ENCODE data around the gene SPECC1L.
"Not testable (repeated sequence)": the region's sequence is repeated elsewhere in the genome, so short reads cannot be mapped to it uniquely, and the experiment has no call there.

SPECC1L gene

DNA sequence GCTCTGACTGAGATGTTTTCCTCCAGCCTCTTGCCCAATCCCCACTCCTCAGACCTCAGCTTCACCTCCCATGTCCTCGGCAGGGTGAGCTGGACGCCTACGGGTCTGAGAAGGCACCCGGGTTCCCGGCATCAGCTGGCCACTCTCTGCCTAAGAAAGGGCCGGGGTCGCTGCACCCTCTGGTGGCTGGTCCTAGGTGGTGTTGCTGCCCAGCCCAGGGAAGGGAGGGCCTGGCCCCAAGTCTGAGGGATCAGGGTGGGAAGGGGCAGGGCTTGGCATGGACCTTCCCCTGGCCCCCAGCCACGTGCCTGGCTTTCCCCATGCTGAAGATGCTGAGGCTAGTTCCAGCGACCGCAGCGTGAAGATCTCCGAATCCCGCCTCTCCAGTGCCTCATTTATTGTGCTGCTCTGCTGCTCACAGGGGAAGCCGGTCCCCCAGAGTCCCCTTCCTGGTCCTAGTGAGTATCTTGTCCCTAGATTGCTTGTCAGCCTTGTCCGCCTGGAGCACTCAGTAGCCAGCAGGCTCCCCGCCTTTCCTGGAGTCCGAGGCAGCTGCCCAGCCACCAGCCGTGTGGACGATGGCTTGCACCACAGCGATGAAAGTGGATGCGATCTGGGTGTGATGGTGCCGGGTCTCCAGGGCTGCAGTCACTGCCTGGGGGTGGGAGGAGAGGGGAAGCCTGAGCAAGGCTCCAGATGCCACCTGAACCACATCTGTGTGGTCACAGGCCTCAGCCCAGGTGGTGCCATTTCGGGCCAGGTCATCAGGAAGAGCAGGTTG, 22.9 kb upstream of the SPECC1L start:
- DNase-seq = no peak

DNA sequence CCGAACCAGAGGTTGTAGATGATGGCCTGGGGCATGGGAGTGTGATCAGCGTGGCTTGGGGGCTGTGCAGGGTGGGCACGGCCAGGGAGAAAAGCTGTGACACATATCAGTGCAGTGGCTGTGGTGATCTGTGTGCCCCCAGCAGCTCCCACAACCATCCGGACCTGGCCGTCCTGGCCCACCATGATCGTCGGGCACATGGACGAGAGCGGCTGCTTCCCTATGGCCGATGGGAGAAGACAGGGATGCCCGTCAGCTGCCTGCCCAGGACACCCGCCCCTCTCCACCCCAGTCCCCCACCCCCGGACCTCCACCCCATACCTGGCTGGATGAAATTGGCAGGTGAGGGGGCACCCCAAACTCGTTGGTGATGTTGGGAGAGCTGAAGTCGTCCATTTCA, 22.0 kb upstream of the SPECC1L start:
- not testable (repeated sequence) for DNase-seq

DNA sequence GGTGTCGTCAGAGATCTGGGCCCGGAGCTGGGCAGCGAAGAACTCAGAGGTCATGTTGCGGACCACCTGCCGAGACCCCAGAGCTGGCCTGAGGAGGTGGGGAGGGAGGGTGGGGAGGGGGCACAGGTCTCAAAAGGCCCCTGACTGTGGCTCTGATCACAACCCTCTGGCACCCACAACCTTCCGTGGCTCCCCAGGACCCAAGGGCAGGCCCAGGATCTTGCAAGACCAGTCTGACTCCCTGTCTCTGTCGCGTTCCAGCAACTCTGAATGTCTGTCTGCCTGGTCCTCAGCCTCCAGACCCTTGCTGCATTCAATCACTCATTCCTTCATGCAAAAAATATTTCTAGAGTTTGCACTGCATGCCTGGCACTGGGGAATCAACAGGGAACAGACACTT, 21.2 kb upstream of the SPECC1L start:
- DNase-seq = not testable (repeated sequence)

DNA sequence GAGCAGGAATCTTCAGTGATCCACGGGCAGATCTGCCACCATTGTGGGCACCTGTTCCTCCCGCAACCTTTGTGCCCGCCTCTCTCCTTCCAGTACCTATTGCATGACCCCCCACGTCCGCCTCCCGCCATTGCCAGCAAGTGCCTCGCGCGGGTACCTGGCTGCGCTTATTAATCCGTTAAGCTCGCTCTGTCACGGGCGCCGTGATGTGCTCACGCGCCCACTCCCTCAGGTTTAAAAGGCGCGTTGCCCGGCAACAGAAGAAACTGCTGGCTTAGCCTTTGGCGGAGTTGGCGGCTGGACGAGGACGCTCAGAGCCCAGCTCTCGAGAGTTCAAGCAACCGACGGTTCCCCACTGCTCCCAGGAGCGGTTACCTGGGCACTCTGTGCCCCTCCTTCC, 19.3 kb upstream of the SPECC1L start:
- not testable (repeated sequence) for DNase-seq

DNA sequence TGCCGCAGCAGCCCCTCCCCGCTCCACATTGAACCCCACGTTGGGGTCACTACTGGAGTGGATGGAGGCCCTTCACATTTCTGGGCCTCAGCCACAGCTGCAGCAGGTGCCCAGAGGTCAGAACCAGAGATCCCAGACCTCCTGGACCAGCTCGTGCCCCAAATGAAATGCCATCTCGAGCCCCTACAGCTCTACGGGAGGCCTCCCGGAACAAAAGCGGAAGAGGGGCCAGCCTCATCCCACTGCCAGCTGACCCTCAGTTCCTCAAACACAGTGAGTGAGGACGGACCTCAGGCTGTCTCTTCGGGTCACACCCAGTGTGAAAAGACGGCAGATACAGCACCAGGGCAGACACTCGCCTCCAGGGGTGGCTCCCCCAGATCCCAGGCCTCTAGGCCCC, 17.5 kb upstream of the SPECC1L start:
- DNase-seq = not testable (repeated sequence)

DNA sequence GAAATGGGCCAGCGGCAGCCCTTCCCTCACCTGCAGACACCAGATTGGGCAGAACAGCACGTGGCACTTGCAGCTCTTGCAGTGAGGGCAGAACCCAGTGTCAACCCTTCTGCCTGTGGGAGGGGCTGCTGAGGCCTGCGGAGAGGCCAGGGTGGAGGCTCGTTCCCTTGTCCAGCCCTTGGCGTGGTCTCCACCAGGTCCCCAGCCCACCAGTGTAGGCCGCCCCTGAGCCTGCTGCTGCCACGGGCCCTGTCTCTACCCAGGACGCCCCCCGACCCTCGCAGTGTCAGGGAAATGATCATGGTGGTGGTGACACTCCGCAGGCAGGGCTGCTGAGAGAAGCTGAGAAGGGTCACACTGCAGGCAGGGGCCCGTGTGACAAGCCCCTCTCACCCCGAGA, 14.5 kb upstream of the SPECC1L start:
- not testable (repeated sequence) for DNase-seq

DNA sequence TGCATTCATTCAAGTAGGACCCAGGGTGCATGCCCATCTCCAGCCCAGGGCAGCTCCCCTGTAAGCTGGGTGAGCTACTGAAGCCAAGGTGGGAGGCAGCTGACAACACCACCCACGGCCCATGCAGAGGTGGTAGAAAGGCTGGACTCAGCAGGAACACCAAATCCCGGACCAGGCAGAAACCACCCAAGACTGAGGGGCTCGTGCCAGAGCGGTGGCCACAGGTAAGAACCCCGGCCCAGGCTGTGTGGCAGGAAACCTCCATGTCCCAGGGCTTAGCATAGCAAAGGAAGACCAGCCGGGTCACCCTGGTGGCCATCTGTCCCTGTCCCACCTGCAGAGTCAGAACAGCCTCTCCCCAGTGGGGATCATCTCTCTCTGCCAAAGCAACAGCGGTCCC, 13.9 kb upstream of the SPECC1L start:
- not testable (repeated sequence) for DNase-seq

DNA sequence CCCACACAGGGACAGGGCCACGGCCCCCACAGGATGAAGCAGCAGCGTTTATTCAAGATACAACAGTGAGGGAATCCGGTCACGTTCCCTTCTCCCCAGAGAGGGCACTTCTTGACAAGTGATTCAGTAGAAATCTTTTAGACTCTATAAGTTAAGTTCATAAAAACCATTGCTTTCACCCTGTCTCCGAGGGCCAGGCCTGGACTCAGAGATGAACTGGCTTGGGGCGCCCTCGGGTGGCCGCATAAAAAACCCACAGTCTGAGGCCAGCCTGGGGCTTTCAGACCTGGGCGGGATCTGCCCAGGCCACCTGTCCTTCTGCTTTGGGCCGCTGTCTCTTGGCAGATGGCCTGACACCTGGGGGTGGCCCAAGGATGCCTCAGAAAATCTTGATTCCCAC, 11.2 kb upstream of the SPECC1L start:
- not testable (repeated sequence) for DNase-seq

DNA sequence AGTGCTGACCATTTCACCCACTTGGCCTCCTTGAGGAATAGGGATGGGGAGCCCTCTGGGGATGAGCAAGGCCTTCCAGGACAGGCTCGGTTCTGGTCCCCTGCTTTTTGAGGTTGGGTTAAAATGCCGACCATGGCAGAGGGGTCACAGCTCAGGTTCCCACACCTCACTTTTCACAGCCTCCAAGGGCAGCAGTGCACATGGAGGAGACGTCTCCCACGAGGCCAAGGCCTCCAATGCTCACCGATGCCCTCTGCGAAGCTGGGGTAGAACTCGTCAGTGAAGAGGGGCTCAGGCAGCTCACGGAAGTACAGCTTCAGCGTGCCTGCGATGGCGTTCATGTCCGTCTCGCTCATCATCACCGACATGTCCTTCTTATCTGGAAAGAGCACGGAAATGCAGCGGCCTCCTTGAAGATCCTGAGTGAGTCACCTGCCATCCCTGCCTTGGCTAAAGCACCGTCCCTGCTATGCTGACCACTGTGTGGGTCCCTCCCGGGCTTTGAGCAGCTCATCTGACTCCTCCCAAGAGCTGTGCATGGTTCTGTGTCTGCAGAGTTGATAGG, 8.4 kb upstream of the SPECC1L start:
- not testable (repeated sequence) for DNase-seq

DNA sequence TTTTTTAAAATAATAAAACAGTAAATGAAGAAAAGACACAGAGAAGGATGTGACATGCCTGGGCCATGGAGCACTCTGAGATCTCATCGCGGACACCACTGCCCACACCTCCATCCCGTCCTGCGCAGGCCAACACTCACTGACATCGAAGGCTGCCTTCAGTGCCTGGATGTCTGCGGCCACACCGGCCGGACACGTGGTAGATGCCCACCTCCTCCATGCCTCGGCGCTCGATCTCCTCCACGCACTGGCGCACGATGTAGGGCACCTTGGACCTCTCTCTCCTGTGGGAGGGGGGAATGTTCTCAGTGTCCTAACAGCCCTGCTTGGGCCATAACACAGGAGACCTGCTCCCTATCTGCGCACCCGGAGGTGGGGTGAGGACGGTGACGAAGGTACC, 7.2 kb upstream of the SPECC1L start:
- not testable (repeated sequence) for DNase-seq

DNA sequence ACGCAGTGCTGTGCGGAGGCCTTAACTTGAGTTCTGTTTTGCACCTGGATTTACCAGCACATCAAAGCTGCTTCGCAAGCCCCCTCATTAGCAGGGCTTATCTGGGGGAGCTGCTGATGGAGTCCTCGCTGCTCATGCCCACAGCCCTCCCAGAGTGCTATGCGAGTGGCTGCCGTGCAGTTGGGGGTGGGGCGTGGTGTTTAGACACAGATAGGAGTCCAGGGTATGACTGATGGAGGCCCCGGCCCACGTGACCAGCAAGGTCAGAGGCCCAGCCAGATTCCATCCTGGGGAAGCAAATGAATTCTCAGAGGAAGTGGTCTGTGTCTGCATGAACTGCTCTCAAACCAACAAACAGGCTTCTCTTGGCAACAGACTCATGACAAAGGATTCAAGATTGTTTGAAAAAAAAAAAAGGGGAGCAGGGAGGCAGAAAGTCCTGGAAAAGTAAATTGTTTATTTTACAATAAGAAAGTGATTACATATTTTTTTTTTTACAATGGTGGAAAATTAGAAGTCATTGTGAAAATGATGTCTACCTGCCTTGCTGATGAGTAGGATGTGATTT, 6.2 kb upstream of the SPECC1L start:
- not testable (repeated sequence) for DNase-seq

DNA sequence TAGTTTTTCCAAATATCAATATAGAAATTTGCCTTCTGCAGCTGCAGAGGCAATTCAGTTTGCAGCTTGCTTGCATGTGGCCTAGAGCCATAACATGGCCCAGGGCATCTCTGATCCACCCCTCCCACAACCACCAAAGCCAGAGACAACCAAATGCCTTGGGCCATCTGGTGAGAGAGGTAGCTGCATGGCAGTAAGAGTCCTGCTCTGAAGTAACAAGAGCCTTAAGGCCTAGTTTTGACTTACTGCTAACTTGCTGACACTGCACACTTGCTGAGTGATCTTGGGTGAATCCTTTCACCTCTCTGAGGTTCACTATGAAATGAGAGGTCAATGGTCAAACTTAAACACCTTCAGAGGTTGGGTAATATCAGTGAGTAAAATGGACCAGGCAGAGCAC, 4.9 kb upstream of the SPECC1L start:
- no peak for DNase-seq

DNA sequence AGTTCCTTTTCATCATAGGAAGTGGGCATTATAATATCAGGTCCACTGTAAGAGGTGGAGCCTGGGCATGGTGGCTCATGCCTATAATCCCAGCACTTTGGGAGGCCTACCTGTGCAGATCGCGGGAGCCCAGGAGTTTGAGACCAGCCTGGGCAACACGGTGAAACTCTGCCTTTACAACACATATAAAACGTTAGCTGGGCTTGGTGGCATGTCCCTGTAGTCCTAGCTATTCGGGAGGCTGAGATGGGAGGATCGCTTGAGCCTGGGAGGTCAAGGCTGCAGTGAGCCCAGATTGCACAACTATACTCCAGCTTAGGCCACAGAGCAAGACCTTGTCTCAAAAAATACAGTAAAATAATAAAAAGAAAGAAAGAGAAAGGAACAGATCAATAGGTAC, 4.1 kb upstream of the SPECC1L start:
- DNase-seq = not testable (repeated sequence)

DNA sequence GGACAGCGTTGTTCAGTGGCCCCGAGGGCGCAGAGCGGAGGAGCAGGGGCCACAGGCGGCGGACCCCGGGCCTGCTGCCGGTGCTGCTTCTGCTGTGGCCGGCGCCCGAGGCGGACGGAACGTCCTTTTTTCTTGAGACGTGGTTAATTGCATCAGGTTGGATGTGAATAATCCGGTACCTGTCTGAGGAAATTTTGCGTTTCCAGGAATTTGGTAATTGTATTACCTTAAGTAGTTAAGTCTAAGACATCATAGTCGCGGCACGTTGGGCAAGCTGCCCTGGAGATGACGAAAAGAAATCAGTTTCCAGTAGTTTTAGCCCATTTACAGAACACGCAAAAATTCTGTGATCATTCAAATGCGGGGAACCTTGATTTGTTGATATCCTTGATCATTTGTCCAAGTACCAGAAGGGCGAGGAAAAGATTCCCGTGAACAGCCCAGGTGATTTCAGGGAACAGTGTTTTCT, 789 bp downstream of the SPECC1L start:
- DNase-seq = no peak

DNA sequence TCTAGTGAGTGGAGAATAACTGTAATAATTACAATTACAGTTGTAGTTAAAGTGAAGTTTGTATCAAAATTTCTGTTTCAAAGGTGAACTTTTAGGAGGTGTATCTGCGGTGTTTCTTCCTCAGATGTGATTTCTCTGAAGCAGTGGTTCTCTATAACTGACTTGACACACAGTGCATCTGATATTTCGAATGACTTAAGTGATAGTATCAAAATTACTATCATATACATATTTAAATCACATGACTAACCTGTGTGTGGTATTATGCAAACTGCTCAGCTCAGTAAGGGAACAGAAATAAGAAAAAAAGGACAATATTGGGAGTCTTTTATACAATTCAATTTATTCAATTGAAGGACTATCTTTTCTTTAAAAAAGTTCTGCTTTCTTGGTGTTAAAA, 2.4 kb downstream of the SPECC1L start:
- DNase-seq = not testable (repeated sequence)

DNA sequence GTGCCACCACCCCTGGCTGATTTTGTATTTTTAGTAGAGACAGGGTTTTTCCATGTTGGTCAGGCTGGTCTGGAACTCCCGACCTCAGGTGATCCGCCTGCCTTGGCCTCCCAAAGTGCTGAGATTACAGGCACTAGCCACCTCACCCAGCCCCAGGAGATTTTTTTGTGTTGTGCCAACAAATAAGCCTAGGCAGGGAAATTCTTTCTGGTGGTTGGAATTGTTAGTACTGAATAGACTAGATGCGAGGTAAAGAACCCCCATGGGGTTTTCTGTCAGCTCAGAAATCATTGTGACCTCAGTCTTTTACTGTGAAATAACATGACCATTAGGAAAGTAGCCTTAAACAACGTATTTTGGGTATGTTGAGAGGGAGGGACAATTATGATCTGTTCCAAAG, 3.3 kb downstream of the SPECC1L start:
- not testable (repeated sequence) for DNase-seq

DNA sequence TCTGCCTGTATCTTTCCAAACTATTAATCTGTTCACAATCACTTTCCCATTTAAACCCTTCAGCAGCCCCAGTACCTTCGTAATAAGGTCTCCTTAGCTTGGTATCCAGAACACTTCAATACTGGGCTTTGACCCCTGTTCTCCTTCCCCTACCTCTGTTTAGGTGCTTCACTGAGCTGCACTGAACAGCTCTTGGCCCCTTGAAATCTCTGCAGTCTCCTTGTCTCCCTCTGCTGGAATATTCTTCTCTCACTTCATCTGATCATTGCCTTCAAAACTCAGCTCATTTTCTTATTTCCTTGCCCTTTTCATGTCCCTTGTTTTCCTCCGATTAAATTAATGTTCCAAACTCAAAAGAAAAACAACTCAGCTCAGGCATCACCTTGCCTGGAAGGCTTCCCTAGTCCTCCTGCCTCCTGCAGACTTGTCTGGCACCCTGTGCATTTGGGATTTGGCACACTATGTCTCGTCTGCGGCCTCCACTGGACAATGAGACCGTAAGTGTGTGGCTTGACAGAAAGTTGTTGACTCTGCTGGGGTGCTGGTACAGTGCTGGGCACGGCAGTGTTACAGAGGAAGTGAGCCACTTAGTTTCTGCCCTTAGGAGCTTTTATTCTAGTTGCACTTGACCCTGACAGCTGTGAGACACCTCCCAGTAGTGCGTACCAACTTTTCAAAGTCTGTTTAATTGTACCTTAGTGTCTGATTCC, 4.2 kb downstream of the SPECC1L start:
- DNase-seq = not testable (repeated sequence)

DNA sequence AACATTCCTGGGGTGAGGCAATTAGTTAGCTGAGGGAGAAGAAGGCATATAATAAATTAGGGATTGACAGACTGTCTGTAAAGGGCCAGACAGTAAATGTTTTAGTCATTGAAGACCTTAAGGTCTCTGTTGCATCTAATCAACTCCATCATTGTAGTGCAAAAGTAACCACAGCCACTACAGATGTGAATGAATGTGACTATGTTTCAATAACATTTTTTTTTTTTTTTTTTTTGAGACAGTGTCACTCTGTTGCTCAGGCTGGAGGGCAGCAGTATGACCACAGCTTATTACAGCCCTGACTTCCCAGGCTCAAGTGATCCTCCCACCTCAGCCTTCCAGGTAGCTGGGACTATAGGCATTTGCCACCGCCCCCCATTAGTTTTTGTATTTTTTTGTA, 9.7 kb downstream of the SPECC1L start:
- not testable (repeated sequence) for DNase-seq

DNA sequence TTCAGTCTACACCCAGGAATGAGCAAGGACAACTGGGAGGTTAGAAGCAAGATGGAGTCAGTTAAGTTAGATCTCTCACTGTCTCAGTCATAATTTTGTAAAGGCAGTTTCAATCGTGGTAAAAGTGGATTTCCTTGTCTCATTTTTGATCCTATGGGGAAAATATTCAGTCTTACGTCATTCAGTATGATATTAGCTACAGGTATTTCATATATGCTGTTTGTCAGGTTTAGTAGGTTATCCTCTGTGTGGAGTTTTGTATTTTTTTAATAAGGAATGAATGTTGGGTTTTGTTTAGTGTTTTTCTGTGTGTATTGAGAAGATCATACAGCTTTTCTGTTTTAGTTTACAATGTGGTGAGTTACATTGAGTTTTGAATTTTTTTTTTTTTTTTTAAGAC, 11.8 kb downstream of the SPECC1L start:
- no peak for DNase-seq

DNA sequence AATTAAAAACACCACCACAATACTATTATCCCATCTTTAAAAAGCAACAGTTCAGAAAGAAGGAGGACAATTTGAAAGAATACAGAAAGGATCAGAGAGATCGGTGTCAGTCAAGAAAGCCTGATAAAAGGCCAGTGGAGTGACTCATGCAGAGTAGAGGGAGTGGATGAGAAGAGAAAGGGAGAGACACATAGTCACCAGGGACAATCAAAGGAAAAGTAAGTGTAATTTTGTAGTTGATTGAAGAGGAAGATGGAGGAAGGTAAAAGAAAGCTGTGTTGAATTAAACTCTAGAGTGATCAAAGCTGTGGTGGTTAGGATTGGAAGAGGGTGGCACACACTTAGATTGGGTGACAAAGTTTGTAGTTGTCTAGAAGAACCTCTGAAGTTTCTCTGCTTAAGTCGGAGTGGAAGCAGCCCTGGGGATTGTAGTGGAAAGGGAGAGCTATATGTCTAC, 14.1 kb downstream of the SPECC1L start:
- no peak for DNase-seq

DNA sequence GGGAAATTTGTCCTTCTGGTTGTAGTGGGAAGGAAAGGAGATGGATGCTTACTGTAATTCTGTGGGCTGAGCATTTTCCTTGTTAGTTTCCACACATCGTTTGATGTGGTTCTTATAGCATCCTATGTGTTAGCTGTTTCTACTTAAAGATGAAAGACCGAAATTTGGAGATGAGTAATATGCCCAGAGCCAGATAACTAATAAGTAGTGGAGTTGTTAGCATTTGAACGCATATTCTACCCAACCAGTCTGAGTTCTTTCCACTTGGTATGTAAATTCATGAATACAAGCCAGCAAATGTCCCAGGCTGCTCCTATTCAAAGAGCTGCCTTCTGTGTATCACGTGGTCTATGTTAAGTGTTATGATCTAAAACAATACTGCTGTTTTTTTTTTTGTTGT, 14.6 kb downstream of the SPECC1L start:
- DNase-seq = no peak

DNA sequence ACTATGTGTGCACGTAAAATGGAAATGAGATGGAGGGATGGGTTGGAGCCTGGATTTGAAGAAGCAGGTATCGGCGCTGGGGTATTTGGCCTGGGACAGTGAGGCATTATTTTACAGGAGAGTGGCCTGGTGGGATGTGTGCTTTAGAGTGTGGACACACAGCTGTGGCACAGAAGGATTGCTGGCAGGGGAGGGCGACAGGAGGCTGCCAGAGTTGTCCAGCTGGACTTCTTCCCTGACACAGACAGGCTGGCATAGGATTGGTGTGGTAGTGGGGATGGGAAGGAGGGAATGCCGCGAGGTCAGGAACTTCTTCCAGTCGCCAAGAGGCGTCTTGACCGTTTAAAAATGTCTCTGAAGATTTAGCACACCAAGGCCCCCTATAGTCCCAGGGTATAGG, 16.6 kb downstream of the SPECC1L start:
- DNase-seq = not testable (repeated sequence)

DNA sequence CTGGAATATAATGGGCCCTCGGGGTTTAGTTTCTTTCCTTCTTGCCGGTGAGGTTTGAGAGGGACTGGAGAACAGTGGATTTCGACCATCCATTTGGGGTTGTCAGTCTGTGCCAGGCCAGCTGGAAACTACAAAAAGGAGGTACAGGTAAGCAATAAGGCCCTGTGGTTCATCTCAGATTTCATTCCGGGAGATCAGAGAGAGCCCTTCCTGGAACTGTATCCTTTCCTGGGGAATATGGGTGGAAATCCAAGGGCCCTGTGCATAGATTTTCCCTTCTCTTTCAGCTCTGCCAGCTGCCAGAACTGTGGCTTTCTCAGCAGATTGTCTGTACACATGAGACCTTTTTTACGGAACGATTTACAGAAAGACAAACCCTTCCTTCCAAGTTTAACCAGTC, 17.2 kb downstream of the SPECC1L start:
- not testable (repeated sequence) for DNase-seq
